RPMI7951 (cell line): ENCODE data around the gene SPG7. TPM values are rescaled to one million over a fixed set of nuclear protein-coding genes. Genes with fewer than 3 reads are reported as not detected.
"Not testable (repeated sequence)": the region's sequence is repeated elsewhere in the genome, so short reads cannot be mapped to it uniquely, and the experiment has no call there.

Experiments used
- DNase-seq: peaks from one replicate; pipeline ENCODE4 v3.0.0-alpha.2; 2012; ENCODE audit warnings: low read depth
- total RNA-seq: library from RNA; depleted of rRNA; stranded (reverse); fragments of >200 nt; shearing (Covaris generic); gene quantifications from 2 replicates; pipeline ENCODE4 v1.2.3, GENCODE V29; 2014

The SPG7 gene
- total RNA-seq, 1 experiment from 2014 or later = 50.3 TPM

- DNase-seq = no peak
These were observed 55.6 kb downstream of the SPG7 start for GRCh38 chr16:89563639-89564392.

GRCh38 chr16:89564476-89565255 lies 56.5 kb downstream of the SPG7 start:
- DNase-seq = no peak

GRCh38 chr16:89565256-89565505 lies 57.0 kb downstream of the SPG7 start:
- no peak for DNase-seq

GRCh38 chr16:89565506-89566372 lies 57.5 kb downstream of the SPG7 start:
- peak; percentile 51 for DNase-seq

- DNase-seq = no peak
These were observed 59.7 kb downstream of the SPG7 start for GRCh38 chr16:89567656-89568594.

- DNase-seq = peak; percentile 67
These were observed 61.5 kb downstream of the SPG7 start for GRCh38 chr16:89569506-89570341.

GRCh38 chr16:89570342-89570923 lies 62.2 kb downstream of the SPG7 start:
- DNase-seq = no peak

GRCh38 chr16:89570983-89571598 lies 62.9 kb downstream of the SPG7 start:
- not testable (repeated sequence) for DNase-seq

- DNase-seq = no peak
These were observed 63.4 kb downstream of the SPG7 start for GRCh38 chr16:89571636-89572035.

- DNase-seq = no peak
These were observed 63.9 kb downstream of the SPG7 start for GRCh38 chr16:89572073-89572484.

- DNase-seq = no peak
These were observed 64.4 kb downstream of the SPG7 start for GRCh38 chr16:89572485-89573205.

GRCh38 chr16:89573826-89574680 lies 65.8 kb downstream of the SPG7 start:
- peak; percentile 75 for DNase-seq

GRCh38 chr16:89574681-89575246 lies 66.6 kb downstream of the SPG7 start:
- peak; percentile 53 for DNase-seq

- no peak for DNase-seq
These were observed 67.3 kb downstream of the SPG7 start, which contains the start of gene CPNE7 for GRCh38 chr16:89575247-89576152. Gene CPNE7, plus strand, starts transcription at chr16:89575758. Its CDS starts 140 bp downstream, at chr16:89575898.

- DNase-seq = no peak
These were observed 68.2 kb downstream of the SPG7 start for GRCh38 chr16:89576153-89577054.
